Psoas muscle (tissue), 8 donors: ENCODE data around the gene ZNF628. TPM values are rescaled to one million over a fixed set of nuclear protein-coding genes. Genes with fewer than 3 reads are reported as not detected.

Experiments
- ATAC-seq, 4 donors: fragments of 200-7000 bp; cut with Tn5 transposase; one replicate each; pipeline ENCODE4 v1.9.1; 2020; ENCODE audit warnings: moderate library complexity in 3 of 4, mild to moderate bottlenecking in 2 of 4
- DNase-seq, 2 donors: peaks; one replicate each; pipeline ENCODE4 v3.0.0-alpha.2; 2020
- H3K27ac ChIP-seq: fragments of 200-600 bp; one replicate; pipeline ENCODE4 v1.8.0; 2022
- H3K27me3 ChIP-seq, 3 donors: fragments of 200-600 bp in 1 of 3; one replicate each; pipeline versions ENCODE4 v1.6.1 to v1.8.0; 2013 to 2022; ENCODE audit warnings: low read length in 2 of 3, mild to moderate bottlenecking in 2 of 3, moderate library complexity in 1 of 3; ENCODE audit not compliant: insufficient read depth in 3 of 3
- H3K36me3 ChIP-seq, 2 donors: fragments of 200-600 bp in 1 of 2; one replicate each; pipeline versions ENCODE4 v1.6.1 to v1.8.0; 2013 to 2022; ENCODE audit warnings: low read depth in 1 of 2, mild to moderate bottlenecking in 1 of 2, moderate library complexity in 1 of 2; ENCODE audit not compliant: insufficient read depth in 1 of 2
- H3K4me1 ChIP-seq: fragments of 200-600 bp; one replicate; pipeline ENCODE4 v1.8.0; 2022
- H3K4me3 ChIP-seq: fragments of 200-600 bp; one replicate; pipeline ENCODE4 v1.8.0; 2022; ENCODE audit warnings: mild to moderate bottlenecking
- H3K9me3 ChIP-seq: fragments of 200-600 bp; one replicate; pipeline ENCODE4 v1.8.0; 2022
- WGBS, 3 donors: extraction: QIAGEN DNeasy Blood & Tissue Kit; methylation state at CpG; one replicate each; pipeline versions ENCODE4 v1.1.6 to v1.1.7; 2013; 5-methylcytosine and 5-hydroxymethylcytosine counted together
- intact Hi-C, 2 donors: fragments of 100-400 bp; cut with DNase I; formaldehyde crosslinking; loops; one replicate each; pipeline versions ENCODE4 v1.11.0 to v1.14.2; 2022
- polyA plus RNA-seq, 3 donors: library from polyadenylated mRNA; stranded (reverse); fragments of 200-250 nt; gene quantifications; one replicate each; pipeline ENCODE4 v1.2.3, GENCODE V29; 2013
- total RNA-seq, 4 donors: library from RNA; stranded (reverse); fragmentation: NEBNext Ultra II Directional in 2 of 4; extraction: Animal tissue kit (Norgen Biotek cat#: 25700) in 2 of 4; gene quantifications; one replicate each; pipeline versions ENCODE4 v1.2.1 to v1.2.4, GENCODE V29; 2021 to 2023
- TF ChIP-seq, protein P1 (sequence below): fragments of 200-600 bp; IDR thresholded peaks from one replicate; pipeline ENCODE4 v1.8.0; 2022; ENCODE audit warnings: antibody characterized with exemption
- donor health status: healthy with polysubstance abuse.
- donor health status: DM: no; HTN: no; CAD: no; lungs with moderate emphysema.
- donor health status: Bipolar disorder and iron deficiency.
- donor health status: healthy.
- donor health status: DM: yes; HTN: yes; CAD: no.
- donor health status: DM: no; HTN: no; CAD: no.
- donor health status: DM: no; HTN: no; CAD: no.
- donor health status: DM: yes; HTN: yes; CAD: no.

The ZNF628 gene
- total and polyA plus RNA-seq, 7 donors, result 5.9 to 14.3 (median 12.2) TPM

DNA sequence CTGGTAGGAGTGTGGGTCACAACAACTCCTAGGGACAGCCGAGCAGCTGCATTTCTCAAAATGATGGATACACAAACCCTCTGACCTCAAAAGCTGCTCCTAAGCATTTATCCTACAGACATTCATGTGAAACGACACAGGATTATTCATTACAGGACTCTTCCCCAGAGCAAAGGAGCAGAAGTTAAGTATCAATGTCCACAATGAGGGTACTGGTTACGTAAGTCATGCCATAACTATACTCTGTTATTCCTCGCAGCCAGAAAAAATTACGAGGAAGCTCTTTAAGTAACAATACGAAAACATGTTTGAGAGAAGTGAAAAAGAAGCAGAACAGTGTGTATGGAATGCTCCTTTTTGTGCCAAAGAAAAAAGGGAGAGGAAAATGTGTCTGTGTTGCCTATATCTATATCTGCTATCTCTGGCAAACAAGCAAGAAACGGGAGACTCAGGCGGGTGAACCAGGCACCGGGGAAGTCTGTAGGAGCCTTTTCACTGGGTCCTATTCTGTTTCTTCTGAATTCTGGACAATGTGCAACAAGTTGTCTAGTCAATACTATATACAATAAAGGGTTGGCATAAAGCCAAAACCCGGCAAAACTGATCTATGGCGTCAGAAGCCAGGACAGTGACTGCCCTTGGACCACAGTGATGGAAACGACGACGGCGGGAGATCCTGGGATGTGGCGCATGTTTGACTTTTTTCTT, 16.3 kb upstream of the ZNF628 start:
- TF ChIP-seq, protein P1, sequence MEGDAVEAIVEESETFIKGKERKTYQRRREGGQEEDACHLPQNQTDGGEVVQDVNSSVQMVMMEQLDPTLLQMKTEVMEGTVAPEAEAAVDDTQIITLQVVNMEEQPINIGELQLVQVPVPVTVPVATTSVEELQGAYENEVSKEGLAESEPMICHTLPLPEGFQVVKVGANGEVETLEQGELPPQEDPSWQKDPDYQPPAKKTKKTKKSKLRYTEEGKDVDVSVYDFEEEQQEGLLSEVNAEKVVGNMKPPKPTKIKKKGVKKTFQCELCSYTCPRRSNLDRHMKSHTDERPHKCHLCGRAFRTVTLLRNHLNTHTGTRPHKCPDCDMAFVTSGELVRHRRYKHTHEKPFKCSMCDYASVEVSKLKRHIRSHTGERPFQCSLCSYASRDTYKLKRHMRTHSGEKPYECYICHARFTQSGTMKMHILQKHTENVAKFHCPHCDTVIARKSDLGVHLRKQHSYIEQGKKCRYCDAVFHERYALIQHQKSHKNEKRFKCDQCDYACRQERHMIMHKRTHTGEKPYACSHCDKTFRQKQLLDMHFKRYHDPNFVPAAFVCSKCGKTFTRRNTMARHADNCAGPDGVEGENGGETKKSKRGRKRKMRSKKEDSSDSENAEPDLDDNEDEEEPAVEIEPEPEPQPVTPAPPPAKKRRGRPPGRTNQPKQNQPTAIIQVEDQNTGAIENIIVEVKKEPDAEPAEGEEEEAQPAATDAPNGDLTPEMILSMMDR, result no peak
- Histone ChIP-seq H3K4me3 (peak overlapping the region; percentile 98), H3K4me1 (peaks cover 2% of the 10 kb centered on the region), H3K27ac (peak overlapping the region; percentile 95), H3K27me3 (no peaks in the 10 kb centered on the region), H3K9me3 (no peaks in the 10 kb centered on the region), H3K36me3 (no peaks in the 10 kb centered on the region)
- intact Hi-C loops, result loop anchor here in 1 of 2 donors (5.0 kb wide), 1 partner anchor 158 kb away; no protein-coding TSS in a partner anchor
- WGBS, 3 donors, result 33 to 40% (median 40%) methylated on average over 16 of the region's 16 CpGs
- ATAC-seq (no peak), DNase-seq (no peak)

DNA sequence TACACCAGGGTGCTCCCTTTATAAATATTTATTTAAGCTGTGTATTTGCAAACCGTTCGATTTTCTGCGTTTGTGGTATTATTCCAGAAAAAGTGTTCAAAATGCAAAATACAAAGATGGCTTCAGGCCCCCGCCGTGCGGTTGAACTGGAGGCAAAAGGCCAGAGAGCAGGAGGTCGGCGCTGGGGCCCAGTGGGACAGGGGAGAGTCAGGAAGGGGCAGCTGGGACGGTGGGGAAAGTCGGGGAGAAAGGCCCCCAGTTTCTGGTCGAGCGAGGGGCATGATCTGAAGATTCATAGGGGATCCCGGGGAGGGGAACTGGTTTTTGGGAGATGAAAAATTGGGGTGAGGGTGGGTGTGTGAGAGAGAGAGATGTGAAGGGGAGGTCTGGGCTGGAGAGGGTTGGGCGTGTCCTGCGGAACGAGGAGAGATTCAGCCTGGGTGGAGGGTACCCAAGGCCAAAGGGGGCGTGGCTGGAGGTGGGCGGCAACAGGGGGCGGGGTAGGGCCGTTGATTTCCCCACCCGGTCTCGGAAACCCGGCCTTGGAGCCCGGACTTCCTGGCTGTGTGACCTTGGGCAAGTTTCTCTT, 15.7 kb upstream of the ZNF628 start:
- intact Hi-C loops, result no loop called here

DNA sequence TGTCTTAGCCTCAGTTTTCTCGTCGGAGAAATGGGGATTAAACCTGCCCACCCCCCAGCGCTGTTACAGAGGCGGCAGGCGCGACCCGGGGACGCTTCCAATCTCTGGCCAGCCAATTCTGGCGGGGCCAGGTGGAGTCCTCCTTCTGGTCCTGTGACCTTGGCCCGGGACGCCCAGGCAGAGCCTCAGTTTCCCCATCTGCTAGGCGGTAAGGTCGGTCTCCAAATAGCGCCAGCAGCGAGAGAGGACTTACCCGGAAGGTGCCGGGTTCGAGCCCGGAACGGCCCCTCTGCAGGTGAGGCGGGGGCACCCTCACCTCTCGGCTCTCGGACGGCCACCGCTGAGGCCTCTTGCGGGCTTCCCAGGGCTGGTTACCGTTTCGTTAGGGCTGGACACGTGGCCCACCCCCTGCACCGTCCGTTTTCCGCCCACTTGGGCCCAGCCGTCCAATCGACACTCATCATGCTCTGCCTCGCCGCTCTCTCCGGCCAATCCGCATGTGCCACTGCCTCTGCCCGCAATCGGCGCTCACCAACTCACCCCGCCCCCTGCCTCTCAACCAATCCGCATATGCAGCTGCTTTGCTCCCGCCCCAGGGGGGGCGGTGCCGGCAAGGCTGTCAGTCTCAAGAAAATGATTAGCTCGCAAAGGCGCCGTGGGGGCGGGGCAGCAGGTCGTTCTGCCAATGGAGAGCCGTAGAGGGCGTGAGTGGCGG, 15.0 kb upstream of the ZNF628 start, which contains the start of gene ISOC2:
ISOC2 (minus strand) TSS at position 384 of the 715 bp plus-strand sequence. CDS start 5,156 bp downstream, outside the sequence.
- Histone ChIP-seq H3K4me3 (peak within 1 kb of the TSS; percentile 98), H3K27ac (peak within 1 kb of the TSS; percentile 95), H3K27me3 (no peaks in the 10 kb centered on the region), H3K36me3 (no peaks in the 10 kb centered on the region), H3K4me1 (peaks cover 2% of the 10 kb centered on the region), H3K9me3 (no peaks in the 10 kb centered on the region)
- TF ChIP-seq, protein P1, result no peak
- peak; percentile 100 for DNase-seq
- WGBS, 3 donors, result 0 to 4% (median 0%) methylated on average over 38 to 54 of the region's 54 CpGs
- intact Hi-C loops, result no loop called here
- peak; percentile 96 to 97 (median 96) for ATAC-seq

More for the DNA sequence above, 15.7 kb upstream of the ZNF628 start:
- peaks cover 2% of the 10 kb centered on the region for H3K4me1 ChIP-seq
- DNase-seq (peak; percentile 86 to 91), ATAC-seq (peak; percentile 54 to 72 (median 62))
- TF ChIP-seq, protein P1, result no peak
- H3K36me3 ChIP-seq, result no peaks in the 10 kb centered on the region
- H3K9me3 ChIP-seq, result no peaks in the 10 kb centered on the region
- H3K27me3 ChIP-seq, result no peaks in the 10 kb centered on the region
- WGBS, 3 donors, result 6 to 9% (median 9%) methylated on average over 19 to 24 of the region's 24 CpGs
- H3K27ac ChIP-seq, result peak overlapping the region; percentile 95
- peak overlapping the region; percentile 98 for H3K4me3 ChIP-seq

DNA sequence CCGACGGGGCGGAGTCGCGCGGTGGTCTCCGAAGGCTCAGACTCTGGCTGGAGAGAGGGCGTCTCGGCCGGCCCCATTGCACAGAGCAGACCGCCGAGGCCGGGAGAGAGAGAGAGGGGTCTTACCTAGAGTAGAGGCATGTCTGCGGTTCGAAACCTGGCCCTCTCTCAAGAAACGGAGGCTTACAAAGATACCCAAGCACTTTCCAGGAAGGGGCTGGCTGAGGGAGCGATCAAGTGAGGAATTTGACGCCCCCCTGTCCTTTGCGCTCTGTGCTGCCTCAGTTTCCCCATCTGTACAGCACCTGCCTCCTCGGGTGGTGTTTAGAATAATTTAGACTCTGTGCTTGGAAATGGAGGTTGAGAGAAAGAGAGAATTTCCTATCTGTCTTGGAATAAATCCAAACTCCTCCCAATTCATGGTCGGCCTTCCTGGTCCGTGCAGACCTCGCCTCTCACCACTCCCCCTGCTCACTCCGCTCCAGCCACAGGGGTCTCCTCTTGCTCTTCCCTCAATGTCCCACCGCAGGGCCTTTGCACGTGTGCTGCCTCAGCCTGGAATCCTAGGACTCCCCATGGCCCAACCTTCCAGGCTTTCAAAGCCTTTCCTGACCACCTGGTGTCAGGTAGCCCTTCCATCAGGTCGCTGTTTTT, 14.3 kb upstream of the ZNF628 start:
- no peak for ATAC-seq
- no peaks in the 10 kb centered on the region for H3K36me3 ChIP-seq
- DNase-seq, result no peak
- intact Hi-C loops, result no loop called here
- TF ChIP-seq, protein P1, result no peak
- H3K9me3 ChIP-seq, result no peaks in the 10 kb centered on the region
- peak overlapping the region; percentile 95 for H3K27ac ChIP-seq
- H3K27me3 ChIP-seq, result no peaks in the 10 kb centered on the region
- 13 to 14% (median 14%) methylated on average over 26 to 27 of the region's 27 CpGs for WGBS, 3 donors
- H3K4me1 ChIP-seq, result peaks cover 2% of the 10 kb centered on the region
- H3K4me3 ChIP-seq, result peak overlapping the region; percentile 98
